ENCODE data around the gene NGFR. TPM values are rescaled to one million over a fixed set of nuclear protein-coding genes. Genes with fewer than 3 reads are reported as not detected.

NGFR gene
- total RNA-seq, 1 experiment from 2014 or later = 1.6 TPM

DNA sequence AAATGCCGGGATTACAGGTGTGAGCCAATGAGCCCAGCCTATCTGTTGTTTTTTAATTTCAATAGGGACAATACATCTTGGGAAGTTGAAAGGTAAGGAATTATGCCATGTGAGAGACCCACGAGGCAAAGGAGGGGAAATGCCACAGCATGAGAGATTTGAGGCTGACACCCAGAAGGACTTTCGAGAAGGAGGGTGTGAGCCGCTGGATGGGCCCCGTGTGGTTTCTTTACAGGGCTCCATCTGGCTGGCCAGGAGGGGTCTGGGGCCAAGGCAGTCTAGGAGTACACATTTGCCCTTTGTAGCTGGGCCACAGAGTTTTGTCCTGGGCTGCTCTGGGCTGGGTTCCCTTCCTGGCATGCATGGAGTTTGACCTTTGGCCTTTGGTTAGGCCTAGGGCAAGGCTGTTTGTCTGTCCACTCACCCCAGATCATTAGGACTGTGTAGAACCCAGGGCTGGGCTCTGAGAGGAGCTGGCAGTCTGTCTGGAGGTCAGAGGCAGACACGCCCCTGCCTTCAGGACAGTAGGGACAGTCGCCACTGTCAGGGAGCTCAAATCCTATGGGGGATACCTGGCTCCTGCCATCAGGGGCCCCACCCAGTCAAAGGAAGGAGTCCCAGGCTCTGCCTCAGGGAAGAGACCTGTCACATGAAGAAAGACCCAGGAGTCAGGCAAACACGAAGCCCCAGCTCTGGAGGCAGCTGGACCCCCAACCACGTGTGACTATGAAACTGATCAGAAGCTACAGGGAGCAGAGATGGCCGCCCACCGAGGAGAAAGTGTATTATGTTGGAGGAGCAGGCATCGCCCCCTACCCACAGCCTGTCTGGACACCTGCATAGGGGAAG, 56.4 kb downstream of the NGFR start:
- TF ChIP-seq, protein P1, sequence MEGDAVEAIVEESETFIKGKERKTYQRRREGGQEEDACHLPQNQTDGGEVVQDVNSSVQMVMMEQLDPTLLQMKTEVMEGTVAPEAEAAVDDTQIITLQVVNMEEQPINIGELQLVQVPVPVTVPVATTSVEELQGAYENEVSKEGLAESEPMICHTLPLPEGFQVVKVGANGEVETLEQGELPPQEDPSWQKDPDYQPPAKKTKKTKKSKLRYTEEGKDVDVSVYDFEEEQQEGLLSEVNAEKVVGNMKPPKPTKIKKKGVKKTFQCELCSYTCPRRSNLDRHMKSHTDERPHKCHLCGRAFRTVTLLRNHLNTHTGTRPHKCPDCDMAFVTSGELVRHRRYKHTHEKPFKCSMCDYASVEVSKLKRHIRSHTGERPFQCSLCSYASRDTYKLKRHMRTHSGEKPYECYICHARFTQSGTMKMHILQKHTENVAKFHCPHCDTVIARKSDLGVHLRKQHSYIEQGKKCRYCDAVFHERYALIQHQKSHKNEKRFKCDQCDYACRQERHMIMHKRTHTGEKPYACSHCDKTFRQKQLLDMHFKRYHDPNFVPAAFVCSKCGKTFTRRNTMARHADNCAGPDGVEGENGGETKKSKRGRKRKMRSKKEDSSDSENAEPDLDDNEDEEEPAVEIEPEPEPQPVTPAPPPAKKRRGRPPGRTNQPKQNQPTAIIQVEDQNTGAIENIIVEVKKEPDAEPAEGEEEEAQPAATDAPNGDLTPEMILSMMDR (IDR thresholded peaks at IDR 0.05) = no peak
- no peak for TF ChIP-seq POLR2AphosphoS5 (IDR thresholded peaks at IDR 0.05; ENCODE audit: low read depth, low read length)

DNA sequence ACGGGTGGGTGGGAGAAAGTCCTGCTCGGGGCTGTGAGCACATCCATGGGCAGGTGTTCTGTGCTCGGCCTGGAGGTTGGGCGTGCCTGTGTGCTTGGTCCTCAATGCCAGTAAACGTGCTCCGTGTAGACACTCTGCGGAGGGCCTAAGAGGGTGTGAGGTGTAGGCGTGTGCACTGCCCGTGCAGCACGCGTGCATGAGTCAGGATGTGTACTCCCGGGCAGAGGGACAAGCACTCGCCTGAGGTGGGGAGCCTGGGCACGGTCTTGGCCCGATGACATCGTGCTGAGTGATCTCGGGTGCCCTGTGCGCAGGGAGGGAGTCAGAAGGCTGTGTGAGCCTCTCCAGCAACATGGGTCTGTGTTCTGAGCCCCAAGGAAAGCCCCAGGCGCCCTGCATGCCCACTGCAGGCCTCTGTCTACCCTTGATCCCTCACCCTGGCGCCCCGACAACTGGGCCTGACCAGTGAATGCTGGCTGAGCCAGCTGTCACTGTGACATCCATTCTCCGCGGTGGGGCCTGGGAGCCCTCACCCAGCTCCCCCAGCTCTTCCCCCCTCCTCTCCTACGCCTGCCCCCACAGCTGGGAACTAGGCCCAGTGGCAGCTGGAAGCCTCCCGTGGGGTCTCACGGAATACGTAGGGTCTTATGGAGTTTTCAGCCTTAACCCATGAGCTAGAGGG, 57.1 kb downstream of the NGFR start:
- Histone ChIP-seq H3K4me3 (ENCODE audit: low read depth in 2 of 2, low read length in 2 of 2) (no peak overlapping the region), H3K4me1 (ENCODE audit: control insufficient read depth, insufficient read depth, low read length) (peaks cover 4% of the 10 kb centered on the region; the same call in 1 of the 2 replicates), H3K9me3 (ENCODE audit: control insufficient read depth, insufficient read depth, low read depth, low read length) (no peaks in the 10 kb centered on the region), H3K27me3 (ENCODE audit: control insufficient read depth, insufficient read depth, low read length) (no peaks in the 10 kb centered on the region), H3K36me3 (ENCODE audit: control insufficient read depth, insufficient read depth, low read length) (no peaks in the 10 kb centered on the region), H3K27ac (ENCODE audit: low read length) (no peak overlapping the region)
- TF ChIP-seq POLR2AphosphoS5 (IDR thresholded peaks at IDR 0.05; ENCODE audit: low read depth, low read length) = no peak
- no peak for TF ChIP-seq REST (IDR thresholded peaks at IDR 0.05; ENCODE audit: insufficient read depth in 1 of 2, low read depth in 2 of 2, low read length in 1 of 2)
- TF ChIP-seq TCF7L2 (IDR thresholded peaks at IDR 0.05; ENCODE audit: low read depth, low read length) = no peak
- TF ChIP-seq SIN3A (IDR thresholded peaks at IDR 0.05; ENCODE audit: borderline replicate concordance, insufficient read depth, low read depth, low read length) = no peak
- TF ChIP-seq, protein P1 (IDR thresholded peaks at IDR 0.05) = no peak
- intact Hi-C loops (cut with micrococcal nuclease; ENCODE audit: unreplicated experiment) = loop anchor here (5.0 kb wide), 1 partner anchor 55 kb away; the partner anchor contains the start of gene NGFR
- ChIA-PET POLR2A (no interaction called here), CTCF (interaction anchor here (0.6 kb wide), 1 partner anchor 235 kb away, joined by 3 read pairs; no protein-coding TSS in a partner anchor)
- ATAC-seq = no peak
- no peak for DNase-seq (ENCODE audit: low read depth, low spot score)
- no TSS peak for BruUV-seq (replicated peaks)
- in situ Hi-C loops (cut with HindIII; ENCODE audit: low pct_unique_long_range_greater_than_20kb, low sequenced_read_pairs) = no loop called here

More for the DNA sequence above, 56.4 kb downstream of the NGFR start:
- ChIA-PET POLR2A (no interaction called here), CTCF (interaction anchor here (0.6 kb wide), 1 partner anchor 234 kb away, joined by 3 read pairs; no protein-coding TSS in a partner anchor)
- no peak overlapping the region for H3K4me3 ChIP-seq (ENCODE audit: low read depth in 2 of 2, low read length in 2 of 2)
- in situ Hi-C loops (cut with HindIII; ENCODE audit: low pct_unique_long_range_greater_than_20kb, low sequenced_read_pairs) (no loop called here), intact Hi-C loops (cut with micrococcal nuclease; ENCODE audit: unreplicated experiment) (loop anchor here (5.0 kb wide), 1 partner anchor 54 kb away; the partner anchor contains the start of gene NGFR)
- H3K9me3 ChIP-seq (ENCODE audit: control insufficient read depth, insufficient read depth, low read depth, low read length) = no peaks in the 10 kb centered on the region
- no peak overlapping the region for H3K27ac ChIP-seq (ENCODE audit: low read length)
- no TSS peak for BruUV-seq (replicated peaks)
- H3K27me3 ChIP-seq (ENCODE audit: control insufficient read depth, insufficient read depth, low read length) = no peaks in the 10 kb centered on the region
- H3K4me1 ChIP-seq (ENCODE audit: control insufficient read depth, insufficient read depth, low read length) = peaks cover 4% of the 10 kb centered on the region; the same call in 1 of the 2 replicates
- ATAC-seq = no peak
- DNase-seq (ENCODE audit: low read depth, low spot score) = no peak
- no peaks in the 10 kb centered on the region for H3K36me3 ChIP-seq (ENCODE audit: control insufficient read depth, insufficient read depth, low read length)
